Central memory CD8-positive, alpha-beta T cell (primary cell): ENCODE data around the gene COMMD2.

Experiments
- ATAC-seq: fragments of 150-1000 bp; cut with Tn5 transposase; replicated peaks from 2 replicates; pipeline ENCODE4 v1.10.0; 2022; ENCODE audit warnings: mild to moderate bottlenecking, moderate FRiP score, moderate number of reproducible peaks; ENCODE audit not compliant: poor library complexity, severe bottlenecking; ENCODE audit errors: extremely low read depth
- DNase-seq, 2 donors: peaks; one replicate each; pipeline ENCODE4 v3.0.0; 2021; ENCODE audit warnings: low spot score in 2 of 2
- H3K27ac Mint-ChIP-seq: one replicate; pipeline ENCODE4 v1.8.0; 2022; ENCODE audit warnings: low read depth, mild to moderate bottlenecking, moderate library complexity, mixed read lengths
- H3K27me3 Mint-ChIP-seq: one replicate; pipeline ENCODE4 v1.8.0; 2022; ENCODE audit warnings: mixed read lengths
- H3K36me3 Mint-ChIP-seq: one replicate; pipeline ENCODE4 v1.8.0; 2022; ENCODE audit warnings: mild to moderate bottlenecking, moderate library complexity, mixed read lengths; ENCODE audit not compliant: insufficient read depth
- H3K4me1 Mint-ChIP-seq: one replicate; pipeline ENCODE4 v1.8.0; 2022; ENCODE audit warnings: mixed read lengths
- H3K4me3 Mint-ChIP-seq: one replicate; pipeline ENCODE4 v1.8.0; 2022; ENCODE audit warnings: mild to moderate bottlenecking, moderate library complexity, mixed read lengths
- H3K9me3 Mint-ChIP-seq: one replicate; pipeline ENCODE4 v1.8.0; 2022; ENCODE audit warnings: mixed read lengths

Gene COMMD2

DNA sequence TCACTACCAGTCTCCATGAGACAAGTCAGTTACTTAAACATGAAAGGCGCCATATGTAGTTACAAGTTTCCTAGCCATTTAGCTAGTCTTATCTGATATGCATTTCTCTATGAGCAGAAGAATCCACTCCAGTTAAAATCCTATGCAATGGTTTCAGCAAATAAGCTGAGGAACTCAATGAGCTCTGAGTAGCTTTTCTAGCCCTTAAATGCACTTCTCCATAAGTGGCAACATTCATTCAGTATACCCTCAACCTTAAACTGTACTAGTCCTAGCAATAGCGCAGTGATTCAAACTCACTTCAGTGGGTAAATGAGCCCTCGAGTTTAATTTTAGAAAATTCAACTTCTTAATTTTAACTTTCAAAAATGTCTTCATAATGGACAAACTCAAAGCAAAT lies 7.7 kb downstream of the COMMD2 start:
- DNase-seq = no peak
- peaks cover 17% of the 10 kb centered on the region for H3K4me1 Mint-ChIP-seq
- H3K4me3 Mint-ChIP-seq = no peak overlapping the region
- H3K36me3 Mint-ChIP-seq = peaks cover 57% of the 10 kb centered on the region
- no peaks in the 10 kb centered on the region for H3K9me3 Mint-ChIP-seq
- H3K27me3 Mint-ChIP-seq = no peaks in the 10 kb centered on the region
- no peak overlapping the region for H3K27ac Mint-ChIP-seq
- ATAC-seq = no peak

GRCh38 chr3:149744151-149744550 lies 8.1 kb downstream of the COMMD2 start:
- H3K4me3 Mint-ChIP-seq = no peak overlapping the region
- ATAC-seq = no peak
- no peak overlapping the region for H3K27ac Mint-ChIP-seq
- no peak for DNase-seq
- H3K27me3 Mint-ChIP-seq = no peaks in the 10 kb centered on the region
- H3K9me3 Mint-ChIP-seq = no peaks in the 10 kb centered on the region
- H3K4me1 Mint-ChIP-seq = peaks cover 14% of the 10 kb centered on the region
- peaks cover 56% of the 10 kb centered on the region for H3K36me3 Mint-ChIP-seq

- ATAC-seq (no peak), DNase-seq (no peak)
- no peak overlapping the region for H3K4me3 Mint-ChIP-seq
- peaks cover 5% of the 10 kb centered on the region for H3K4me1 Mint-ChIP-seq
- no peaks in the 10 kb centered on the region for H3K9me3 Mint-ChIP-seq
- peaks cover 25% of the 10 kb centered on the region for H3K36me3 Mint-ChIP-seq
- H3K27me3 Mint-ChIP-seq = no peaks in the 10 kb centered on the region
- no peak overlapping the region for H3K27ac Mint-ChIP-seq
These were observed 12.9 kb downstream of the COMMD2 start for GRCh38 chr3:149739396-149739795.

DNA sequence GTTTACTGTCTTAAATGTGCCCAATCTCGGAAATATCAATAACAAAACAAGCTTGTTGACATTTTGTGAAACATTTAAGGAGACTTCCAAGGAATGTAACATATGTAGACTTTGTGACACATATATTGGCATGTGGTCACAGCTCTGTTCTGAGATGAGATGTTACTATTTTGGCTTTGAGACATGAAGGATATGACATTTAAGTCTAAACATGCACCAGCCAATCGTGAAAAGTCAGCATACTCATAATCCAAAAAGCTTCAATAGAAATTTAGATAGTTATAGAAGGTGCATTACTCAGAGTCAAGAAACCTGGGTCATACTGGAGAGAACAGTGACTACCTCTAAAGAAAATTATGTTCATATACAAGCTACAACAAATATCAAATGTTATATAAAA lies 13.4 kb downstream of the COMMD2 start:
- H3K4me3 Mint-ChIP-seq = no peak overlapping the region
- H3K9me3 Mint-ChIP-seq = no peaks in the 10 kb centered on the region
- ATAC-seq = no peak
- no peak overlapping the region for H3K27ac Mint-ChIP-seq
- H3K36me3 Mint-ChIP-seq = peaks cover 20% of the 10 kb centered on the region
- H3K4me1 Mint-ChIP-seq = peaks cover 5% of the 10 kb centered on the region
- H3K27me3 Mint-ChIP-seq = no peaks in the 10 kb centered on the region
- DNase-seq = no peak

GRCh38 chr3:149736953-149737205 lies 15.4 kb downstream of the COMMD2 start:
- H3K4me3 Mint-ChIP-seq = no peak overlapping the region
- no peak overlapping the region for H3K27ac Mint-ChIP-seq
- peaks cover 5% of the 10 kb centered on the region for H3K4me1 Mint-ChIP-seq
- H3K9me3 Mint-ChIP-seq = no peaks in the 10 kb centered on the region
- H3K36me3 Mint-ChIP-seq = peaks cover 17% of the 10 kb centered on the region
- ATAC-seq = no peak
- no peaks in the 10 kb centered on the region for H3K27me3 Mint-ChIP-seq
- no peak for DNase-seq

DNA sequence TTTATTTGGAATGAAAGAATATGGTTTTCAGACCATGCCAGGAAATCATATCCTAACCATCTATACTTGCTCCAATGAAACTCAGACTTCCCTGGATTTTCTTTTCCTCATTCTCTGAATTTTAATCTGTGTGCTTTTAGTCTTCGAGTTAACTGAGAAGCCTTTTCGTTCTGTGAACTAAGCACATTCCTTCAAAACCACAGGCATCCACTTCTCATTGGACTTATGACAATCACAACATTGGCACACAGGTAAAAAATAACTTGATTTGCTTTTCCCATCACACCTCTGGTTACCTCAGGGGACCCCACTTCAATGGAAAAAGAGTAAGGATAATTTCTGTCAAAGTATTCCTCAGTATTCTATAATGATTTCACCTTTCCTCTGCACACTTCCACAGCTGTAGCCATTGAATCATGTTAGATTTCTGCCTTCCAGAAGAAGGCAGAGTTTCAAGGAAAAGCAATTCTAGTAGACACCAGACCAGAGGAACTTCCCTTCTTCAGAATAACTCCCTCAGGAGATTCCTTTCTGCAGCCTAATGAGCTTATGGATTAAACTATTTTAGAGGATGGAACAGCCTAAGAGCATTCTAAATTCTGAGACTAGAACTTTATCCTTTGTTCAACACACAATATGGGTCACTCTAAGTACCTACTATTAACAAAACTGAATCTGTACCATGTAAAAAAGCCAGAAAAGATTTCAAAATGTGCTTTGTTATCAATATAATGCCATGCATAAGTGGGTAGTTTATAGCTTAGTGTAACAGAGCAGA lies 15.9 kb downstream of the COMMD2 start:
- Mint-ChIP-seq H3K4me1 (peaks cover 5% of the 10 kb centered on the region), H3K36me3 (peaks cover 14% of the 10 kb centered on the region), H3K27me3 (no peaks in the 10 kb centered on the region), H3K4me3 (no peak overlapping the region), H3K27ac (no peak overlapping the region), H3K9me3 (no peaks in the 10 kb centered on the region)
- no peak for DNase-seq
- ATAC-seq = no peak

- no peaks in the 10 kb centered on the region for H3K4me1 Mint-ChIP-seq
- DNase-seq = no peak
- peaks cover 3% of the 10 kb centered on the region for H3K36me3 Mint-ChIP-seq
- no peaks in the 10 kb centered on the region for H3K9me3 Mint-ChIP-seq
- H3K27me3 Mint-ChIP-seq = no peaks in the 10 kb centered on the region
- ATAC-seq = no peak
- H3K4me3 Mint-ChIP-seq = no peak overlapping the region
- no peak overlapping the region for H3K27ac Mint-ChIP-seq
These were observed 20.1 kb downstream of the COMMD2 start for GRCh38 chr3:149732234-149732633.

- Mint-ChIP-seq H3K27me3 (no peaks in the 10 kb centered on the region), H3K27ac (no peak overlapping the region), H3K36me3 (peaks cover 1% of the 10 kb centered on the region), H3K4me1 (no peaks in the 10 kb centered on the region), H3K4me3 (no peak overlapping the region), H3K9me3 (no peaks in the 10 kb centered on the region)
- DNase-seq (no peak), ATAC-seq (no peak)
These were observed 24.6 kb downstream of the COMMD2 start for GRCh38 chr3:149727656-149728055.

- ATAC-seq (no peak), DNase-seq (no peak)
- Mint-ChIP-seq H3K36me3 (no peaks in the 10 kb centered on the region), H3K4me1 (no peaks in the 10 kb centered on the region), H3K4me3 (no peak overlapping the region), H3K27ac (no peak overlapping the region), H3K27me3 (no peaks in the 10 kb centered on the region), H3K9me3 (no peaks in the 10 kb centered on the region)
These were observed 25.4 kb downstream of the COMMD2 start for GRCh38 chr3:149726716-149727407.

DNA sequence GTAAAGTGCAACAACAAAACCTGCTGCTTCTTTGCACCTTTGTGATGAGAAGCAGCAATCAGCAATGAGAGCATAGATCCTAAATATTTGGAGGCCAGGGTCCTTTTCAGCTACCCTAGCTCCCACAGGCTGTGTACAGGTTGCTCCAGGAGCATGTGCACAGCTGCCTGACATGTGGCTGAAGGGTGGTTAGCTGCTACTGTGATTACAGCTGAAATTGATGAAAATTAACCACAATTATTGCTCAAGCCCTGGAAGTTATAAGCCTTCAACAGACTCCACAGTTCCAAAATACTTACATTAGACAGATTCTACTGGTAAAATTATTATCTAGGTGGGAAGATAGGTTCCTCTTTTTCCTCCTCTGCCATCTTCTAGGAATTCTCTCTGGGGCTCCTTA lies 28.5 kb downstream of the COMMD2 start:
- ATAC-seq (no peak), DNase-seq (no peak)
- H3K4me1 Mint-ChIP-seq = no peaks in the 10 kb centered on the region
- no peak overlapping the region for H3K4me3 Mint-ChIP-seq
- no peaks in the 10 kb centered on the region for H3K27me3 Mint-ChIP-seq
- no peaks in the 10 kb centered on the region for H3K36me3 Mint-ChIP-seq
- H3K9me3 Mint-ChIP-seq = no peaks in the 10 kb centered on the region
- no peak overlapping the region for H3K27ac Mint-ChIP-seq

DNA sequence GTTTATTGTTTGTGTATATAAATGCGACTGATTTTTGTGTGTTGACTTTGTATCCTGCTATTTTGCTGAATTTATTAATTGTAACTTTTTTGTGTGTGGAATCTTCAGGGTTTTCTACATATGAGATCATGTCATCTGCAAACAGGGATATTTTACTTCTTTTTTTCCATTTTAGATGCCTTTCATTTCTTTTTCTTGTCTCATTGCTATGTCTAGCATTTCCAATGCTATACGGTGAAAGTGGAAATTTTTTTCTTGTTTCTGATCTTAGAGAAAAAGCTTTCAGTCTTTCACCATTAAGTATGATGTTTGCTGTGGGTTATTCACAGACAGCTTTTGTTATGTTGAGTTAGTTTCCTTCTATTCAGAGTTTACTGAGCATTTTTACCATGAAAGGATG lies 31.4 kb downstream of the COMMD2 start:
- ATAC-seq = no peak
- no peaks in the 10 kb centered on the region for H3K27me3 Mint-ChIP-seq
- no peak overlapping the region for H3K4me3 Mint-ChIP-seq
- H3K4me1 Mint-ChIP-seq = no peaks in the 10 kb centered on the region
- DNase-seq = no peak
- H3K27ac Mint-ChIP-seq = no peak overlapping the region
- no peaks in the 10 kb centered on the region for H3K36me3 Mint-ChIP-seq
- no peaks in the 10 kb centered on the region for H3K9me3 Mint-ChIP-seq

- Mint-ChIP-seq H3K4me3 (no peak overlapping the region), H3K27me3 (no peaks in the 10 kb centered on the region), H3K4me1 (no peaks in the 10 kb centered on the region), H3K36me3 (no peaks in the 10 kb centered on the region), H3K27ac (no peak overlapping the region), H3K9me3 (no peaks in the 10 kb centered on the region)
- ATAC-seq = no peak
- no peak for DNase-seq
These were observed 34.8 kb downstream of the COMMD2 start for GRCh38 chr3:149717391-149718056.

DNA sequence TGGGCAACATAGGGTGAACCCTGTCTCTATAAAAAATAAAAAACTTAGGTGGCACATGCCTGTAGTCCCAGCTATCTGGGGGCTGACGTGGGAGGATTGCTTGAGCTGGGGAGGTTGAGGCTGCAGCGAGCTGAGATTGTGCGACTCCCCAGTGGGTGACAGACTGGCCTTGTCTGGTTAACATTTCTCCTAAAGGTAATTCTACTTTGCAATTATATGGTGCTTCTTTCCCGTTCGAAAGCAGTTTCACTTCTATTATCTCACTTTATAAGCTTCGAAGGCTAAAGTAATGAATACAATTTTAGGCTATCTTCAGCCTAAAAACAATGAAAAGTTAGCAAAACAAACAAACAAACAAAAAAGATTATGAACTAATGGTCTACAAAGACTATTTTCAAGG lies 35.3 kb downstream of the COMMD2 start:
- no peaks in the 10 kb centered on the region for H3K9me3 Mint-ChIP-seq
- no peak overlapping the region for H3K4me3 Mint-ChIP-seq
- H3K27me3 Mint-ChIP-seq = no peaks in the 10 kb centered on the region
- no peaks in the 10 kb centered on the region for H3K36me3 Mint-ChIP-seq
- DNase-seq (no peak), ATAC-seq (no peak)
- H3K4me1 Mint-ChIP-seq = no peaks in the 10 kb centered on the region
- H3K27ac Mint-ChIP-seq = no peak overlapping the region
